Fibroblast of the aortic adventitia (primary cell): ENCODE results near the gene CCDC154. TPM values are rescaled to one million over a fixed set of nuclear protein-coding genes. Genes with fewer than 3 reads are reported as not detected.

ENCODE experiments used
- DNase-seq: peaks from one replicate; pipeline ENCODE4 v3.0.0-alpha.2; 2010; ENCODE audit warnings: low read depth
- H3K4me3 ChIP-seq: 2 replicates; pipeline ENCODE4 v1.5.1; 2011; ENCODE audit warnings: low read depth, mild to moderate bottlenecking, control low read depth, low read length, moderate library complexity
- total RNA-seq: library from RNA; depleted of rRNA; stranded (reverse); fragments of >200 nt; gene quantifications from 2 replicates; pipeline ENCODE4 v1.2.3, GENCODE V29; 2012; ENCODE audit warnings: low replicate concordance
- TF ChIP-seq, protein P1 (sequence below): IDR thresholded peaks from 2 replicates; pipeline ENCODE4 v1.5.1; 2011; ENCODE audit warnings: mild to moderate bottlenecking, low read length, control low read depth, inconsistent platforms; ENCODE audit not compliant: insufficient read depth

CCDC154 gene
- total RNA-seq, 1 donor, result 0.36 TPM

DNA sequence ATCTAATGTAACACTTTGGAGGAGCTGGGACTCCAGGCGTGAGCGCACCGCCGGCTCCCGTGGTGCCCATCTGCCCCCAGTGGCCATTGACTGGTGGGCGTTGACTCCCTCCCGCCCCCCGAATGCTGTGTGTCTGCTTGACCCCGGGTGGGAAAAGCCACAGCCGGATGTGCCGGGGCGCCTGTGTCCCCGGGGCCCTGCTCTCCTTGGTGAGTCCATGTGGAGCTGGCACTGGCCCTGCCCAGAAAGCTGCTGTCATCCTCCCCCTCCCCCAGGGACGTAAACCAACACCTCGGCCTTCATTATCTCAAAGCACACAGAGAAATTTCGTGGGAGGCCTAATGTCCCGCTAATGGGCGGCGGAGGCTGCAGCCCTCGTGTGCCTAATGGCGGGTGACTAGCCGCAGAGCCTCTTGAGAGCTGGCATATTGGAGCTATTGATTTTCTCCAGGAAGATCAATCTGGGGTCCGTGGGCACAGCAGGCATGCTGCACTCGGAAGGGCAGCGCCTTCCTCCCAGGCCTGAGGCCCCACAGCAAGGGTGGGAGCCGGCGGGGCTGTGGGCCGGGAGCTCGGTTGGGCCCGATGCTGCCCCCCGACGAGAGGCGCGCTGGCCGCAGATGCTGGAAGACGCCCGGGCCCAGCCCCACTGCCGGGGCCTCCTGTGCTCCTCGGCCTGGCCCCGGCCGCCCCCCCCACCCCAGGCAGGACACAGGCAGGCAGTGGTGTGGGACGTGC lies 17.5 kb downstream of the CCDC154 start:
- no peak for DNase-seq
- TF ChIP-seq, protein P1, sequence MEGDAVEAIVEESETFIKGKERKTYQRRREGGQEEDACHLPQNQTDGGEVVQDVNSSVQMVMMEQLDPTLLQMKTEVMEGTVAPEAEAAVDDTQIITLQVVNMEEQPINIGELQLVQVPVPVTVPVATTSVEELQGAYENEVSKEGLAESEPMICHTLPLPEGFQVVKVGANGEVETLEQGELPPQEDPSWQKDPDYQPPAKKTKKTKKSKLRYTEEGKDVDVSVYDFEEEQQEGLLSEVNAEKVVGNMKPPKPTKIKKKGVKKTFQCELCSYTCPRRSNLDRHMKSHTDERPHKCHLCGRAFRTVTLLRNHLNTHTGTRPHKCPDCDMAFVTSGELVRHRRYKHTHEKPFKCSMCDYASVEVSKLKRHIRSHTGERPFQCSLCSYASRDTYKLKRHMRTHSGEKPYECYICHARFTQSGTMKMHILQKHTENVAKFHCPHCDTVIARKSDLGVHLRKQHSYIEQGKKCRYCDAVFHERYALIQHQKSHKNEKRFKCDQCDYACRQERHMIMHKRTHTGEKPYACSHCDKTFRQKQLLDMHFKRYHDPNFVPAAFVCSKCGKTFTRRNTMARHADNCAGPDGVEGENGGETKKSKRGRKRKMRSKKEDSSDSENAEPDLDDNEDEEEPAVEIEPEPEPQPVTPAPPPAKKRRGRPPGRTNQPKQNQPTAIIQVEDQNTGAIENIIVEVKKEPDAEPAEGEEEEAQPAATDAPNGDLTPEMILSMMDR, result no peak
- H3K4me3 ChIP-seq, result no peak overlapping the region

GRCh38 chr16:1425616-1426370 lies 18.6 kb downstream of the CCDC154 start:
- TF ChIP-seq, protein P1, result no peak
- no peak for DNase-seq
- H3K4me3 ChIP-seq, result no peak overlapping the region

GRCh38 chr16:1424028-1424427 lies 20.3 kb downstream of the CCDC154 start:
- TF ChIP-seq, protein P1, result no peak

DNA sequence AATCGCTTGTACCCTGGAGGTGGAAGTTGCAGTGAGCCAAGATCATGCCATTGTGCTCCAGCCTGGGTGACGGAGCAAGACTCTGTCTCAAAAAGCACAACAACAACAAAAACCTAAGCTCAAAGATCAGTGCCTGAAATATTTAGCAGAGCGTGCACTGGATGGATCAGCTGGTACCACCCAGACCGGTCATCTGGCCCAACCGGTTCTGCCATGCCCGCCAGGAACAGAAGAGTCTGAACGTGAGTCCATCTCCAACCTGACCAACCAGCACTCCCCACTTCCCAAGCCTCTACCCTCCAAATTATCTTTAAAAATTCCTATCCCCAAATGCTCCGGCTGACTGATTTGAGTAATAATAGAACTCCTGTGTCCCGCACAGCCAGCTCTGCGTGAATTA lies 22.3 kb downstream of the CCDC154 start:
- H3K4me3 ChIP-seq, result no peak overlapping the region
- DNase-seq, result no peak
- TF ChIP-seq, protein P1, result no peak

More at GRCh38 chr16:1424028-1424427, 20.3 kb downstream of the CCDC154 start:
- no peak for DNase-seq
- no peak overlapping the region for H3K4me3 ChIP-seq

- TF ChIP-seq, protein P1, result no peak
- no peak for DNase-seq
- peak overlapping the region; percentile 99 for H3K4me3 ChIP-seq
Measured at GRCh38 chr16:1420111-1420539, 24.2 kb downstream of the CCDC154 start.

DNA sequence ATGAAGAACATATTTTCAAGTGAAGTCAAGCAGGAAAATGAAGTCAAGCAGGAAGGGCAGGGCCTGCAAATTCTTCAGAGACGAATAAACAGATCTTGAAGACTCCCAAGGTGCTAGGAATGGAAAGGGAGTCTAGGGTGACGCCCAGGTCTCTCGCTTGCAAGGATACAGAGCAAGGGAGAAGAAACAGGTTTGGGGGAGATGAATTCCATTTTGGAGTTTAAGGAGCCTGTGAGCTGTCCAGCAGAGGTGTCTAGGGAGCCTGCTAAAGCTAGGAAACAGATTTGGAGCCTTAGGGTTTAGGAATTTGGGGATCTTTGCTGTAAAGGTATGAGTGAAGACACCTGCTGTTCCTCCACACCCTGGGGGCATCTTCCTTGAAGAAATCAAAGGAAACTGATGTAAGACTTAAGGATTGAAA lies 27.8 kb downstream of the CCDC154 start:
- DNase-seq, result no peak
- TF ChIP-seq, protein P1, result no peak
- H3K4me3 ChIP-seq, result no peak overlapping the region
